H54 (cell line): ENCODE results near the gene EGFL7.
"Not testable (repeated sequence)": the region's sequence is repeated elsewhere in the genome, so short reads cannot be mapped to it uniquely, and the experiment has no call there.

Source experiments
- DNase-seq: peaks from one replicate; pipeline ENCODE4 v3.0.0; 2011; ENCODE audit warnings: low spot score, mixed read lengths; ENCODE audit not compliant: insufficient read length
- FAIRE-seq: peaks from 3 replicates; lab custom pipeline; 2011; peaks lifted over from hg19 to GRCh38; lab: Jason Lieb, UNC
- POLR2A ChIP-seq: IDR thresholded peaks from 2 replicates; pipeline ENCODE4 v1.6.1; 2011; ENCODE audit warnings: low read depth, mild to moderate bottlenecking, low read length

The EGFL7 gene

GRCh38 chr9:136628268-136628667 lies 34.4 kb upstream of the EGFL7 start:
- no peak for DNase-seq
- TF ChIP-seq POLR2A = no peak
- no peak for FAIRE-seq

- no peak for DNase-seq
- FAIRE-seq = no peak
- no peak for TF ChIP-seq POLR2A
These were observed 33.5 kb upstream of the EGFL7 start for GRCh38 chr9:136629001-136629878.

GRCh38 chr9:136629879-136630661 lies 32.6 kb upstream of the EGFL7 start:
- FAIRE-seq (no peak), DNase-seq (no peak)
- TF ChIP-seq POLR2A = no peak

GRCh38 chr9:136630662-136630992 lies 32.1 kb upstream of the EGFL7 start:
- FAIRE-seq (no peak), DNase-seq (no peak)
- TF ChIP-seq POLR2A = no peak

- no peak for TF ChIP-seq POLR2A
- DNase-seq (peak; percentile 94), FAIRE-seq (no peak)
These were observed 31.4 kb upstream of the EGFL7 start for GRCh38 chr9:136631038-136632000.

GRCh38 chr9:136632072-136632471 lies 30.6 kb upstream of the EGFL7 start:
- FAIRE-seq, DNase-seq: not testable (repeated sequence)

- DNase-seq, FAIRE-seq: not testable (repeated sequence)
These were observed 30.1 kb upstream of the EGFL7 start for GRCh38 chr9:136632491-136633106.

- no peak for TF ChIP-seq POLR2A
- DNase-seq = no peak
- no peak for FAIRE-seq
These were observed 27.8 kb upstream of the EGFL7 start for GRCh38 chr9:136634904-136635303.

- DNase-seq (no peak), FAIRE-seq (no peak)
- no peak for TF ChIP-seq POLR2A
These were observed 22.3 kb upstream of the EGFL7 start for GRCh38 chr9:136640171-136641111.

- no peak for DNase-seq
- no peak for TF ChIP-seq POLR2A
- FAIRE-seq = no peak
These were observed 20.2 kb upstream of the EGFL7 start for GRCh38 chr9:136642439-136642921.

GRCh38 chr9:136643596-136644342 lies 18.9 kb upstream of the EGFL7 start:
- DNase-seq (no peak), FAIRE-seq (no peak)
- no peak for TF ChIP-seq POLR2A

- TF ChIP-seq POLR2A = no peak
- FAIRE-seq = peak; percentile 78
- DNase-seq = no peak
These were observed 18.4 kb upstream of the EGFL7 start for GRCh38 chr9:136644343-136644592.
